ENCODE measurements around the gene MKLN1. TPM values are rescaled to one million over a fixed set of nuclear protein-coding genes. Genes with fewer than 3 reads are reported as not detected.

Gene MKLN1
- total and polyA plus RNA-seq, 2 of the 13 experiments (the other 11 are each of a cell fraction or from before 2014, with no cell fraction given): 33.6 to 43.5 TPM

GRCh38 chr7:131327626-131328376 lies at the start of gene MKLN1 (continued):
- no peak for TF ChIP-seq ZBTB25 (CRISPR knock-in tag; IDR thresholded peaks at IDR 0.05)
- TF ChIP-seq RARA (CRISPR knock-in tag; IDR thresholded peaks at IDR 0.05): peak; percentile 37; the same call in 1 of the 2 replicates
- no peak; the same call in 1 of the 2 replicates for TF ChIP-seq GATAD2A (CRISPR knock-in tag; IDR thresholded peaks at IDR 0.05)
- TF ChIP-seq NFE2L2 (IDR thresholded peaks at IDR 0.05; ENCODE audit: low read length): no peak
- no peak for TF ChIP-seq DR1 (CRISPR knock-in tag; IDR thresholded peaks at IDR 0.05)
- TF ChIP-seq ZBTB14 (CRISPR knock-in tag; IDR thresholded peaks at IDR 0.05): no peak
- TF ChIP-seq SRSF4 (IDR thresholded peaks at IDR 0.05; ENCODE audit: low read depth, low read length, poor library complexity, severe bottlenecking): no peak
- TF ChIP-seq ZNF597 (CRISPR knock-in tag; IDR thresholded peaks at IDR 0.05): no peak
- no peak for TF ChIP-seq HNF4A (CRISPR knock-in tag; IDR thresholded peaks at IDR 0.05)
- TF ChIP-seq ZMYM3 (CRISPR knock-in tag; IDR thresholded peaks at IDR 0.05): peak; percentile 77
- TF ChIP-seq ZNF407 (CRISPR knock-in tag; IDR thresholded peaks at IDR 0.05; ENCODE audit: not compliant biosample characterization): peak; percentile 93
- peak; percentile 75; the same call in 1 of the 2 replicates for TF ChIP-seq MYPOP (CRISPR knock-in tag; IDR thresholded peaks at IDR 0.05)
- TF ChIP-seq ZNF460 (CRISPR knock-in tag; IDR thresholded peaks at IDR 0.05; ENCODE audit: borderline replicate concordance): no peak
- no peak for TF ChIP-seq CEBPG (CRISPR knock-in tag; IDR thresholded peaks at IDR 0.05)
- TF ChIP-seq ZMAT3 (CRISPR knock-in tag; conservative IDR thresholded peaks at IDR 0.05): no peak; the same call in 1 of the 2 replicates

Measured in HepG2 (cell line).